C4-2B (cell line): ENCODE results near the gene SLC25A33.

ENCODE experiments used
- H3K27ac ChIP-seq: fragments of 450-650 bp; 2 replicates; pipeline ENCODE4 v1.5.1; 2017
- ZFX ChIP-seq: fragments of 450-650 bp; IDR thresholded peaks from 2 replicates; pipeline ENCODE4 v1.6.1; 2017
- TF ChIP-seq, protein P1 (sequence below): fragments of 450-650 bp; conservative IDR thresholded peaks from 2 replicates; pipeline ENCODE4 v1.5.1; 2017; ENCODE audit warnings: mild to moderate bottlenecking

Gene SLC25A33

GRCh38 chr1:9530320-9530719 lies 8.9 kb upstream of the SLC25A33 start:
- no peak overlapping the region for H3K27ac ChIP-seq

DNA sequence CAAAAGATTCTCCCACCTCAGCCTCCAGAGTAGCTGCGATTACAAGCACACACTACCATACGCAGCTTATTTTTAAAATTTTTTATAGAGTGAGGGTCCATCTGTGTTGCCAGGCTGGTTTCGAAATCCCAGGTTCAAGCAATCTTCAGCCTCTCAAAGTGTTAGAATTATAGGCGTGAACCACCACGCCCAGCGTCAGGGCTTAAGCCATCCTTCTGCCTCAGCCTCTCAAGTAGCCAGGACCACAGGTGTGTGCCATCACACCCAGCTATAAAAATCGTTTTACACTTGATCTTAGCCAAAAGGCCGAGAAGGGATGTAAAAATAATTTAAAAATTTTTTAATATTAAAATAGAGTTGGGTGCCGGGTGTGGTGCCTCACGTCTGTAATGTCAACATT lies 4.3 kb upstream of the SLC25A33 start:
- H3K27ac ChIP-seq, result no peak overlapping the region
- no peak for TF ChIP-seq ZFX
- TF ChIP-seq, protein P1, sequence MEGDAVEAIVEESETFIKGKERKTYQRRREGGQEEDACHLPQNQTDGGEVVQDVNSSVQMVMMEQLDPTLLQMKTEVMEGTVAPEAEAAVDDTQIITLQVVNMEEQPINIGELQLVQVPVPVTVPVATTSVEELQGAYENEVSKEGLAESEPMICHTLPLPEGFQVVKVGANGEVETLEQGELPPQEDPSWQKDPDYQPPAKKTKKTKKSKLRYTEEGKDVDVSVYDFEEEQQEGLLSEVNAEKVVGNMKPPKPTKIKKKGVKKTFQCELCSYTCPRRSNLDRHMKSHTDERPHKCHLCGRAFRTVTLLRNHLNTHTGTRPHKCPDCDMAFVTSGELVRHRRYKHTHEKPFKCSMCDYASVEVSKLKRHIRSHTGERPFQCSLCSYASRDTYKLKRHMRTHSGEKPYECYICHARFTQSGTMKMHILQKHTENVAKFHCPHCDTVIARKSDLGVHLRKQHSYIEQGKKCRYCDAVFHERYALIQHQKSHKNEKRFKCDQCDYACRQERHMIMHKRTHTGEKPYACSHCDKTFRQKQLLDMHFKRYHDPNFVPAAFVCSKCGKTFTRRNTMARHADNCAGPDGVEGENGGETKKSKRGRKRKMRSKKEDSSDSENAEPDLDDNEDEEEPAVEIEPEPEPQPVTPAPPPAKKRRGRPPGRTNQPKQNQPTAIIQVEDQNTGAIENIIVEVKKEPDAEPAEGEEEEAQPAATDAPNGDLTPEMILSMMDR, result no peak

More at GRCh38 chr1:9530320-9530719, 8.9 kb upstream of the SLC25A33 start:
- no peak for TF ChIP-seq ZFX
- TF ChIP-seq, protein P1, result no peak

DNA sequence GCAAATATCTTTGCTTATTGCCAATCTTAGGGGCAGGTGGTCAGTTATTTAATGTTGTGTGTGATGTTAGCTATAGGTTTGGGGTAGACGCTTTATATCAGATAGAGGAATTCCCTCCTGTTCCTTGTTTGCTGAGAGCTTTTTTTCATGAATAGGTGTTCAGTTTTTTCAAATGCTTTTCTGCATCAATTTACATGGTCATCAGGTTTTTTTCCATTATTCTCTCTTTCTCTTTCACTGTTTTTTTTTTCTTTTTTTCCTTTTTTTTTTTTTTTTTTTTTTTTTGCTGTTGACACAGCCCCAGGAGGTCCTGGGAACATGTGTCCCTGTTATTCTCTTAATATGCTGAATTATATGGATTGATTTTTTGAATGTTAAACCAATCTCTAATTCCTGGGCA lies 3.0 kb upstream of the SLC25A33 start:
- TF ChIP-seq, protein P1, result no peak
- TF ChIP-seq ZFX, result no peak

DNA sequence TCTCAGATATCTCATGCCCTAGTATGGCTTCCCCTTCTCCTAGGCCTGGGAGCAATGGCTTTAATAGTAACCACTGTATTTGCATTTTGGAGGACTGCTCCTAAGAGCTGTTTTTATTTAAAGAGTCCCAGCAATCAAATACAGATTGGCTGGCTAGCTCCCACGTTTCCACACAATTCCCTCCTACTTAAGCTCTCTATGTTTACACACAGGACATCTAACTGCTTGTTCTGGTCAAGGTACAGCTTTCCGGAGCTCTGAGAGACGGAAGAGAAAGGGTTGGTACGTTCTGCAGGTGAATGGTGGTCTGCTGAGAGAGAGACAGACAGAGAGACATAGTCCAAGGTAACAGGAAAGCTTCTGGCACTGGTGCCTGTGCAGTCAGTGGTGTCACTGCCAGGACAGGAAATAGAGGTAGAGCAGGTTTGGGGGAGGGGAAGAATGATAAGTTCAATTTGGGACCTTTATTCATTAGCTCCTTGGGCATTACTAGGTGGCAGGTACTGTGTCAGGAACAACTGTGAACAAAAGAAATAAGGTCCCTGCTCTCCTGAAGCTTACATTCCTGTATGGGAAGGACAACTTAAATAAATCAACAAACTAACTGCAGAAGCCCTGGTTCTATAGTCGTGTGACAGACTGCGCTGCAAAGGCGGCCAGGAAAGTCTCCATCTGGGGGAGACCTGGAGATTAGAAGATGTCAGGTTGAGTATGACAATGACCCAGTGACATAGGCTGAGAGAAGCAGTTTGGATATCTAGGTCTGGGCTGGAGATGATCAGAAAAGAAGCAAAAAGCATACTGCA lies 1.2 kb upstream of the SLC25A33 start:
- H3K27ac ChIP-seq, result peak overlapping the region; percentile 97
- TF ChIP-seq ZFX, result no peak
- TF ChIP-seq, protein P1, result no peak

More for the DNA sequence above, 3.0 kb upstream of the SLC25A33 start:
- no peak overlapping the region; the same call in 1 of the 2 replicates for H3K27ac ChIP-seq

DNA sequence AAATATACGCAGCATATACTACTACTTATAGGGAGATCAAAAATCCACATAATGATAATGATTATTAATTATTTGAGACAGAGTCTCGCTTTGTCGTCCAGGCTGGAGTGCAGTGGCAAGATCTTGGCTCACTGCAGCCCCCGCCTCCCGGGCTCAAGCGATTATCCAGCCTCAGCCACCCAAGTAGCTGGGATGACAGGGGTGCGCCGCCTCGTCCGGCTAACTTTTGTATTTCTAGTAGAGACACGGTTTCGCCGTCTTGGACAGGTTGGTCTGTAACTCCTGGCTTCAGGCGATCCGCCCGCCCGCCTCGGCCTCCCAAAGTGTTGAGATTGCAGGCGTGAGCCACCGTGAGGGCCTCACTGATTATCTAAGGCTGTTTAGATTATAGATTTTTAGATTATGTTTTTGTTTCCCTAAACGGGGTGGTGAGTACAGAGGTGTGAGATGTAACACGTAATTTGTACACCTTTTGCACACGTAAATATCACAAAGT lies 548 bp upstream of the SLC25A33 start:
- H3K27ac ChIP-seq, result peak overlapping the region; percentile 97

GRCh38 chr1:9539829-9540550 lies 725 bp downstream of the SLC25A33 start:
- TF ChIP-seq, protein P1, result no peak
- peak; percentile 76 for TF ChIP-seq ZFX

More for the DNA sequence above, 548 bp upstream of the SLC25A33 start:
- TF ChIP-seq, protein P1, result no peak
- no peak for TF ChIP-seq ZFX

GRCh38 chr1:9542430-9542829 lies 3.2 kb downstream of the SLC25A33 start:
- H3K27ac ChIP-seq, result peak overlapping the region; percentile 97
- TF ChIP-seq, protein P1, result no peak

More at GRCh38 chr1:9539829-9540550, 725 bp downstream of the SLC25A33 start:
- H3K27ac ChIP-seq, result peak overlapping the region; percentile 97
